Measurements from ENCODE around the gene HOXC9. TPM values are rescaled to one million over a fixed set of nuclear protein-coding genes. Genes with fewer than 3 reads are reported as not detected.
A peak's percentile ranks its signal among the peaks of the same experiment; 100 is the strongest.

HOXC9 gene
- total and polyA plus RNA-seq, 2 of the 8 experiments (the other 6 are each of a cell fraction or from before 2014, with no cell fraction given), result not detected

DNA sequence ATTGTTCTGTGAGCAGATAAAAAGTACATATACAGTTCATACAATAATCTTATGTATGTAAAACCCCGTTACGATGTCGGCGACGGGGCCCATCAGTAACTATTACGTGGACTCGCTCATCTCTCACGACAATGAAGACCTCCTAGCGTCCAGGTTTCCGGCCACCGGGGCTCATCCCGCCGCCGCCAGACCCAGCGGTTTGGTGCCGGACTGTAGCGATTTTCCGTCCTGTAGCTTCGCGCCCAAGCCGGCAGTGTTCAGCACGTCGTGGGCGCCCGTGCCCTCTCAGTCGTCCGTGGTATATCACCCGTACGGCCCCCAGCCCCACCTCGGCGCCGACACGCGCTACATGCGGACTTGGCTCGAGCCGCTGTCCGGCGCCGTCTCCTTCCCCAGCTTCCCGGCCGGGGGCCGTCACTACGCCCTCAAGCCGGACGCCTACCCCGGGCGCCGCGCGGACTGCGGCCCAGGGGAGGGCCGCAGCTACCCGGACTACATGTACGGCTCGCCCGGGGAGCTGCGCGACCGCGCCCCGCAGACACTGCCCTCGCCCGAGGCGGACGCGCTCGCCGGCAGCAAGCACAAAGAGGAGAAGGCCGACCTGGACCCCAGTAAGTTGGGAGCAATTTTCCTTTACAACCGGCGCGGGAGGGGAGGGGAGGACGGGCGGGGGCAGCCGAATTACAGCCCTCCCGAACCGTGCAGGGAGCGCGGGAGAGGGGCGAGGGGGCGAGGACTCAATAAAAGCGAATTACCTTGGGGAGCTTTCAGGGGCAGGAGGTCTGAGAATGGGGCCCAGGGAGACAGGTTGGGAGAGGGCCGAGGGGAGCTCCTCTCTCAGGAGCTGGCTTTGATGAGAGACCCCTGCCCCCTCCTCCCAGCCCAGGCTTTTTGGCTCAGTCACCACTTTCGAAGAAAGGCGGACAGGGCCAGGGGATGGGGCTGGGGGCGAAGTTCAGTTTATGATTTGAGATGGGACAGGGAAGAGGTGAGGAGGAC, at the start of gene HOXC9 (continued):
- TF ChIP-seq SP2 (IDR thresholded peaks at IDR 0.05; ENCODE audit: low read length) (no peak), CTBP2 (IDR thresholded peaks at IDR 0.05; ENCODE audit: borderline replicate concordance, insufficient read depth, insufficient read length, low read length) (peak; percentile 70), SUZ12 (IDR thresholded peaks at IDR 0.05; ENCODE audit: low read length) (peak; percentile 100), POU5F1 (IDR thresholded peaks at IDR 0.05; ENCODE audit: low read depth, low read length) (no peak), EP300 (IDR thresholded peaks at IDR 0.05; ENCODE audit: borderline replicate concordance in 1 of 2, low read depth in 2 of 2, low read length in 2 of 2) (no peak), BRCA1 (IDR thresholded peaks at IDR 0.05; ENCODE audit: low read depth, low read length) (no peak), SIRT6 (IDR thresholded peaks at IDR 0.05; ENCODE audit: low read length) (no peak), JUND (IDR thresholded peaks at IDR 0.05; ENCODE audit: low read length) (no peak), GABPA (IDR thresholded peaks at IDR 0.05; ENCODE audit: borderline replicate concordance, insufficient read depth, low read length) (no peak), BCL11A (IDR thresholded peaks at IDR 0.05; ENCODE audit: low read depth in 2 of 2, low read length in 2 of 2) (no peak), RAD21 (IDR thresholded peaks at IDR 0.05 in 1 of 2, conservative IDR thresholded peaks at IDR 0.05 in 1 of 2; ENCODE audit: low read depth in 2 of 2, low read length in 2 of 2) (no peak), RNF2 (IDR thresholded peaks at IDR 0.05; ENCODE audit: borderline replicate concordance, low read depth, low read length, missing control alignments, poor library complexity, severe bottlenecking) (peak; percentile 94), HDAC2 (IDR thresholded peaks at IDR 0.05; ENCODE audit: borderline replicate concordance in 1 of 2, low read depth in 2 of 2, low read length in 2 of 2) (no peak), EGR1 (IDR thresholded peaks at IDR 0.05; ENCODE audit: borderline replicate concordance, low read depth, low read length) (no peak), BACH1 (IDR thresholded peaks at IDR 0.05; ENCODE audit: low read length) (no peak), CREB1 (IDR thresholded peaks at IDR 0.05) (no peak)
- TF ChIP-seq, protein P1, sequence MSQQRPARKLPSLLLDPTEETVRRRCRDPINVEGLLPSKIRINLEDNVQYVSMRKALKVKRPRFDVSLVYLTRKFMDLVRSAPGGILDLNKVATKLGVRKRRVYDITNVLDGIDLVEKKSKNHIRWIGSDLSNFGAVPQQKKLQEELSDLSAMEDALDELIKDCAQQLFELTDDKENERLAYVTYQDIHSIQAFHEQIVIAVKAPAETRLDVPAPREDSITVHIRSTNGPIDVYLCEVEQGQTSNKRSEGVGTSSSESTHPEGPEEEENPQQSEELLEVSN (IDR thresholded peaks at IDR 0.05), result no peak
